Renal cortical epithelial cell (primary cell): Measurements from ENCODE around the gene LCN12. TPM values are rescaled to one million over a fixed set of nuclear protein-coding genes. Genes with fewer than 3 reads are reported as not detected.
A peak's percentile ranks its signal among the peaks of the same experiment; 100 is the strongest.

Experiments
- DNase-seq: peaks from one replicate; pipeline ENCODE4 v3.0.0-alpha.2; 2011; ENCODE audit warnings: low read depth
- total RNA-seq: library from RNA; depleted of rRNA; stranded (reverse); fragments of >200 nt; gene quantifications from 2 replicates; pipeline ENCODE4 v1.2.3, GENCODE V29; 2014

Gene LCN12
- total RNA-seq, 1 donor from 2014 or later = 0.40 TPM

- DNase-seq = no peak
These were observed 6.5 kb upstream of the LCN12 start for GRCh38 chr9:136945333-136946227.

- no peak for DNase-seq
These were observed 5.6 kb upstream of the LCN12 start for GRCh38 chr9:136946228-136947027.

GRCh38 chr9:136947028-136947891, 4.8 kb upstream of the LCN12 start:
- DNase-seq = no peak

GRCh38 chr9:136947955-136948510, 4.0 kb upstream of the LCN12 start:
- peak; percentile 51 for DNase-seq

- DNase-seq = peak; percentile 10
These were observed 2.7 kb upstream of the LCN12 start for GRCh38 chr9:136949239-136949816.

GRCh38 chr9:136949817-136950655, 2.0 kb upstream of the LCN12 start:
- peak; percentile 81 for DNase-seq

GRCh38 chr9:136950656-136951276, 1.3 kb upstream of the LCN12 start:
- peak; percentile 18 for DNase-seq

GRCh38 chr9:136952321-136952850, 313 bp downstream of the LCN12 start:
- no peak for DNase-seq

- DNase-seq = no peak
These were observed 1.1 kb downstream of the LCN12 start for GRCh38 chr9:136952876-136953770.

- no peak for DNase-seq
These were observed 1.7 kb downstream of the LCN12 start for GRCh38 chr9:136953771-136954269.

GRCh38 chr9:136954270-136955083, 2.4 kb downstream of the LCN12 start:
- DNase-seq = no peak

- DNase-seq = no peak
These were observed 3.3 kb downstream of the LCN12 start for GRCh38 chr9:136955202-136955942.

GRCh38 chr9:136955943-136956335, 3.9 kb downstream of the LCN12 start:
- DNase-seq = no peak

GRCh38 chr9:136956604-136957003, 4.5 kb downstream of the LCN12 start:
- no peak for DNase-seq

GRCh38 chr9:136957461-136957860, 5.4 kb downstream of the LCN12 start:
- no peak for DNase-seq

- DNase-seq = no peak
These were observed 5.8 kb downstream of the LCN12 start for GRCh38 chr9:136957901-136958300.

GRCh38 chr9:136958473-136958872, 6.4 kb downstream of the LCN12 start:
- no peak for DNase-seq
